Stimulated activated CD8-positive, alpha-beta memory T cell treated with anti-CD3 and anti-CD28 coated beads, Interleukin-15, amount 100 ng/mL, for 4 hours (primary cell): ENCODE results near the gene PPIF.

ENCODE experiments used
- DNase-seq, 2 donors: peaks; one replicate each; pipeline ENCODE4 v3.0.0-alpha.2; 2020; ENCODE audit warnings: low read depth in 2 of 2

PPIF gene

DNA sequence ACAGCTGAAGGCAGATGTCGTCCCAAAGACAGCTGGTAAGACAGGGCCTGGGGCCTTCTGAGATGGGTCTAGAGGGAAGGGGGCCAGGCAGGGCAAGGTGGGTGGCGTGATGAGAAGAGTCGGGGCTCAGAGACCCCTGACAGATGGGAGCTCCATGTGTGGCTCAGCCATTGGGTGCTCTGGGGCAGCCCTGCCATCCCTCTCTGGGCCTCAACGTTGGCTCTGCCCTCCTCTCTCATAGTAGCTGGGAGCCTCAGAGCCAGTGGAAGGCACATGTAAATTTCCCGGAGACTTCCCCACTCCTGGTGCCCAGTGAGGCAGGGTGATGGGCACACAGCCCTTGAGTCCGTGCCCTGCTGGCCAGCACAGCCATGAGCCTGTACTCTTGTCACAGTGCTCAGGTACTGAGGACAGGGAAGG lies 1.8 kb downstream of the PPIF start:
- DNase-seq: no peak

DNA sequence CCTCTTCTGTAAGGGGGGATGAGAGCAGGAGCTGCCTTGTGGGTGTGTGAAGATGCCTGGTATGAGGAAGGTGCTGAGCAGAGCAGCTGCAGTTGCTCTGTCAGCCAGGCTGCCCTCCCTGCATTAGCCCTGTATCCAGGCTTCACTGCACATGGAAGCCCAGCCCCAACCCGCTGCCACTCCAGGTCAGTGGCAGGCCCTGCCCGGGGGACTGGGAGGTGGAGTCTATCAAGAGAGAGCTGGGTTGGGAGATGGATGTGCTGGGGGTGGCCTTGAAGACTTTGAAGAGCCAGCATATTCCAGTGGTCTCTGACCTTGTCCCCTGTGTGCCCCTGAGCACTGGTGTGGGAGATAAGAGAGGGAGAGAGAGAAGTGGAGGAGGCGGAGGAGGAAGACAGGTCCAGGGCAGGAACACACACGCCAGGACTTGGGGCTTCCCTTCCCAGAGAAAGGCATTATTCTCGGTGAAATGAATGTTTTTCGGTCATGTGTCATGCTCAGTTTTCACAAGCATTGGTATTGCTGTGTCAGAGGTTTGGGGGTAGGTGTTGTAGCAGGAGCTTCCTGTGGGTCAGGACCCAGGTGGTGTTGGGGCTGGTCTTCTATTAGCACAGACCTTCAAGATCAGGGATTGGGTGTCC lies 2.6 kb downstream of the PPIF start:
- no peak for DNase-seq

DNA sequence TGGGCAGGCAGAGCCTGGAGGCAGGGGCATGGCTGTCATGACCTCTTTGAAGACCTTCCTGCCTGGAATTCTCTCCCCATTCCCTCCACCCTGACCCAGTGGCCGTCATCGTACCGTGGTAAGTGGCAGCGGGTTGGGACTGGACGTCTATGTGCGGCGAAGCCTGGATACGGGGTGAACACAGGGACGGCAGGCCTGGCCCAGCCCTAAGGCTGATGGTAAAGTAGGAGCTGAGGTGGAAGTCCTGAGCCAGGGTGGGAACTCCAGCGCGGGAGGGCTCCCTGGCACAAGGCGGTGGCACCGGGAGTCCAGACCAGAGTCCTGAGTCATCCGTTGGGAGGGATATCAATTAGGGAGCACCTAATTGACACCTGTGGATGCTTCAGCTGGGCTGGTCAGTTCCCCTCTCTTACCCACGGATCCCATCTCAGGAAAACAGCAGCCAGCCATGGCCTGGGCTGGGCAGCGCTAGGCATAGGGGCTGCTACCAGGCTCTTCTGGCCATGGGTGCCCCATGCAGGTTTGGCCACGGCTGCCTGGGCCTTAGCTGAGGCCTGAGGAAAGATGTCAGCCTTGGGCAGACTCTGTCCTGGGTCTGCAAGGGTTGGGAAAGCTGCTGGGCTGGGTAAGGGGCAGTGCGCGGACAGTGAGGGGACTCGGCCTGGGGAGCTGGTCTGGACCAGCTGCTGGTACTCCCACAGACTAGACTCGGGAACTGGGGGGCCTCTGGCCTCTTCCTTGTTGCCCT lies 3.3 kb downstream of the PPIF start:
- DNase-seq: no peak

DNA sequence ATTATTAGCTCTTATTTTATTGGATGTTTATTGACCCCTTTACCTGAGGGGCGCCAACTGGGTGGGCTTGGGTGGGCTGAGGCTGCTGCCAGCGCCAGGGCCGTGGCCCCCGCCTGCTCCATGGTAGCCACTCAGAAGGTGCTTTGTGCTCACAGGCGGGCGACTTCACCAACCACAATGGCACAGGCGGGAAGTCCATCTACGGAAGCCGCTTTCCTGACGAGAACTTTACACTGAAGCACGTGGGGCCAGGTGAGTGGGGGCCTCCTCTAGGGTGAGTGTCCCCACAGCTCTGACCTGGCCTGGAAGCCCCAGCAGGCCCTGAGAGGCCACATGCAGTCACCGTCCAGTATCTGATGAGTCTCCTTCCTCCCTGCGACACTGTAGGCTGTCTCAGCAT lies 4.1 kb downstream of the PPIF start:
- DNase-seq: no peak

DNA sequence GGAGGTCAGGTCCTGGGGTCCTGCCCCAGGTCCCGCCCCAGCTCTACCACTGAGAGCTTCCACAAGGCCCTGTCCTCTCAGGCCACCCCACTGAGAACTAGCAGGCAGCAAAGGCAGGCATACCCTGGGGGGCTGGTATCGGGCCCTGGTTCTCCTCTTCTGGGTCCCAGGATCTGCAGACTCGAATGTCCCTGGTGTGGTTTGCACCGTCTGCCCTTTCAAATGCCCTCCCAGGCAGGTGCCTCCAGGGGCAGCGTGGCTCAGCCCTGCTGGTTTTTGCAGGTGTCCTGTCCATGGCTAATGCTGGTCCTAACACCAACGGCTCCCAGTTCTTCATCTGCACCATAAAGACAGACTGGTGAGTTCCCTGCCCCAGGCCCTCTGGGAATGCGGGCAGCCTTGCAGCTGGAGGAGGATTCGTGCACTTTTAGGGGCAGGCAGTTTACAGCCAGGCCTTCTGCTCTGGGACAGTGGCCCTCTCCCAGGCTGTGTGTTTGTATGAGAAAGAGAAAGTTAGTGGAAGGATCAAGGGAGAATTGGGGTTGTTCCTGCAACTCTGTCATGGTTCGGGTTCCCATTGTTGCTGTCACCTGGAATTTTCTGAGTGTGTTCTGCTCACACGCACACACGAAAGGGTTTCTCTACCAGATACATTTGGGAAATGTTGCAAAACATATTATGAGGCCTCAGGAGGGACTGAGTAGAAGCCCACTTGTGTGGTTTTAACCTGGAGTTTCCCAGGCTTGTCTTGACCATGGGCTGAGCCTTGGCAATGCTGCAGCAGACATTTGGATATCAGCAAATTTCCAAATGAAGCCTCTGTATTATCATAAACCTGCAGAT lies 5.0 kb downstream of the PPIF start:
- no peak for DNase-seq

DNA sequence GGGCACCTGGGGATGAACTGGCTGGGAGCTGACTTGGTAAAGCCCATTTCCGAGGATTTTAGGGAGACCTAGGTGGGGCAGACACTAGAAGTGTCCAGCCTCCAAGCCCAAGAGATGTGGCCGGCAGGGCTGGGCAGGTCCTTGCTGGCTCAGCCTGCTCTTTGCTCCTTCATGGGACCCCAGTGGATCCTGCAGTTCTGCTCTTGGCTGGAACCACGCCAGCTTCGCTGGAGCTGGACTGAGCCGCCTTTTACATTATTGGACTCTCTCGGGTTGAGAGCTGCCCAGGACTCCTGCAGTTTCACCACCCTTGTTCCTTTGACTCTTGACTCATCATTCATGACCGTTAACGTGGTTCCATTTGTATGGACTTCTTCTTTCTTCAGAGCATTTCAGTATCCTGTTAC lies 5.7 kb downstream of the PPIF start:
- DNase-seq: no peak

DNA sequence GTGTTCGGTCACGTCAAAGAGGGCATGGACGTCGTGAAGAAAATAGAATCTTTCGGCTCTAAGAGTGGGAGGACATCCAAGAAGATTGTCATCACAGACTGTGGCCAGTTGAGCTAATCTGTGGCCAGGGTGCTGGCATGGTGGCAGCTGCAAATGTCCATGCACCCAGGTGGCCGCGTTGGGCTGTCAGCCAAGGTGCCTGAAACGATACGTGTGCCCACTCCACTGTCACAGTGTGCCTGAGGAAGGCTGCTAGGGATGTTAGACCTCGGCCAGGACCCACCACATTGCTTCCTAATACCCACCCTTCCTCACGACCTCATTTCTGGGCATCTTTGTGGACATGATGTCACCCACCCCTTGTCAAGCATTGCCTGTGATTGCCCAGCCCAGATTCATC lies 6.5 kb downstream of the PPIF start:
- DNase-seq: no peak

DNA sequence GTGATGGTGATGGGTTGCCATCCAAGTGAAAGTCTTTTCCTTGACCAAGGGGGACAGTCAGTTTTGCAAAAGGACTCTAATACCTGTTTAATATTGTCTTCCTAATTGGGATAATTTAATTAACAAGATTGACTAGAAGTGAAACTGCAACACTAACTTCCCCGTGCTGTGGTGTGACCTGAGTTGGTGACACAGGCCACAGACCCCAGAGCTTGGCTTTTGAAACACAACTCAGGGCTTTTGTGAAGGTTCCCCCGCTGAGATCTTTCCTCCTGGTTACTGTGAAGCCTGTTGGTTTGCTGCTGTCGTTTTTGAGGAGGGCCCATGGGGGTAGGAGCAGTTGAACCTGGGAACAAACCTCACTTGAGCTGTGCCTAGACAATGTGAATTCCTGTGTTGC lies 6.9 kb downstream of the PPIF start:
- DNase-seq: no peak

DNA sequence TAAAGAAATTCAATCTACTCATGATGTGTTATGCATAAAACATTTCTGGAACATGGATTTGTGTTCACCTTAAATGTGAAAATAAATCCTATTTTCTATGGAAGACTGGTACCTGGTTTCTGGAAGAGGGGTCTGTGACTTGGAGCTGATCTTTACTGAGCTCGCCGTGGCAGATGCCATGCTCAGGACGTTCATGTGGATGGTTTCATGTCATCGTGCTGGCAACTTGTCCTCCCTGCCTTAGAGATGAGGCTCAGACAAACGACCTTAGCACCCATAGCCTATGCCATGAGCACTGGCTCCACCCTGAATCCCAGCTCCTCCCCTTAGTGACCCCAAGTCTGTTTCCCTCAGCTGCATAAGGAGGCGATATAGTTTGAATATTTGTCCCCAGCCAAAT lies 7.3 kb downstream of the PPIF start:
- no peak for DNase-seq

DNA sequence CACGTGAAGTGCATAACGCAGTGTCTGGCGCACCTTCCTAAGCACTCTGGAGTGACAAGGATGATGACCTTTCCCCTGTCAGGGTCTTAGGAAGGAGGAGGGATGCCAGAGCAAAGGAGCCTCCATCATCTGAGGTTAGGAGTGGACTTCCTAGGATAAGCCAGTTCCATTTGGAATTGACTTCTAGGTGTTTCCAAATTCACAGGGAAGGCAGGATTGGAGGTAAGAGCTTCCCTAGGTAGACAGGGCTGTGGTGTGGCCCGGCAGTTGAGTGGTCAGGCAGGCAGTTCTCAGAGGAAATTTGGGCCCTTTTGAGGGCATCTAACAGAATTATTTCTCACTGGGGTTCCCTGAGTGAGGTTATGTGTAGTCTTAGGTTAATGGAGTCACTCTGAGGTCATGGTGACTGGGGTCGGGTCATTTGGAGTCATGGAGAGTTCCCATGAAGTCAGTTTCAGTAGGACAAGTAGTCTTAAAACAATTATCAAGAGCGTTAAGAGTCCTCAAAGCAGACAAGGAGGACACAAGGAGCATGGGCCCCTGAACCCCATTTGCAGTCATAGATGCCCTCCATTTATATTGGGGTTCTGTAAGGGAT lies 8.2 kb downstream of the PPIF start:
- DNase-seq: no peak

DNA sequence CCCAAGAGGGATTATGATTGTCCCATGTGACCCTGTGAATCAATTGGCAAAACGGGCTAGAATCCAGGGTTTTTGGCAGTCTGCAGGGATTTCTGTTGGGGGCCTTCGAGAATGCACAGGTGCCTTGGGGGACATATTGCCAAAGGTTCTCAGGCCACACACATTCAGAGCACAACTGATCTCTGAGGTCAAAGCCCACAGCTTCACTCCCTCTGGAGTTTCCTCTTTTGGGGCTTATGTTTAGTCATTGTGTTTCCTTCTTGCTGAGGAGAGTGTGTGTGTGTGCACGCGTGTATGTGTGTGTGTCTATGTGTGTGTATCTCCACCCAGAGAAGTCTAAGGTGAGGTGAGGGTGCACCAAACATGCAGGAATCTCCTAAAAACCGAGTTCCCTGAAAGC lies 8.8 kb downstream of the PPIF start:
- DNase-seq: no peak

DNA sequence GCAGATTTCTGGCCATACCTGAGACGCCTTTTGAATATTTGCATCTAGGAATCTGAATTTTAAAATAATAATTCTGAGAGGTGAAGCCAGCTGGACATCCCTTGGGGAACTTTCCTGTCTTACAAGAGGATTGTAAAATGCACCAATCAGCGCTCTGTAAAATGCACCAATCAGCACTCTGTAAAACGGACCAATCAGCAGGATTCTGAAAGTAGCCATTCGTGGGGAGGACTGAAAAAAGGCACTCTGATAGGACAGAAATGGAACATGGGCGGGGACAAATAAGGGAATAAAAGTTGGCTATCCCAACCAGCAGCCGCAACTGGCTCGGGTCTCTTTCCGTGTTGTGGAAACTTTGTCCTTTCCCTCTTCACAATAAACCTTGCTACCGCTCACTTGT lies 9.9 kb downstream of the PPIF start:
- DNase-seq: no peak

DNA sequence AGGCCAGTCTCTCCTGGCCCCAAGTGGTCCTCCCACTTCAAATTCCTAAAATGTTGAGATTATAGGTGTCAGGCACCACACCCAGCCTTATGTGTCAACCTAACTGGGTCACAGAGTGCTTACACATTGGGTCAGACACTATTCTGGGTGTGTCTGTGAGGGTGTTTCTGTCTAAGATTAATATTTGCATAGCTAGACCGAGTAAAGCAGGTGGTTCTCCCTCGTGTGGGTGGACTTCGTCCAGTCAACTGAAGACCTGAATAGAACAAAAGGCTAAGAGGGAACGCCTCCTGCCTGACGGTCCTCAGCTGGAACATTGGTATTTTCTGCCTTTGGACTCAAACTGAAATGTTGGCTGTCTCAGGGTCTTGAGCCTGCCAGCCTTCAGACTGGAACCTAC lies 11.5 kb downstream of the PPIF start:
- no peak for DNase-seq

DNA sequence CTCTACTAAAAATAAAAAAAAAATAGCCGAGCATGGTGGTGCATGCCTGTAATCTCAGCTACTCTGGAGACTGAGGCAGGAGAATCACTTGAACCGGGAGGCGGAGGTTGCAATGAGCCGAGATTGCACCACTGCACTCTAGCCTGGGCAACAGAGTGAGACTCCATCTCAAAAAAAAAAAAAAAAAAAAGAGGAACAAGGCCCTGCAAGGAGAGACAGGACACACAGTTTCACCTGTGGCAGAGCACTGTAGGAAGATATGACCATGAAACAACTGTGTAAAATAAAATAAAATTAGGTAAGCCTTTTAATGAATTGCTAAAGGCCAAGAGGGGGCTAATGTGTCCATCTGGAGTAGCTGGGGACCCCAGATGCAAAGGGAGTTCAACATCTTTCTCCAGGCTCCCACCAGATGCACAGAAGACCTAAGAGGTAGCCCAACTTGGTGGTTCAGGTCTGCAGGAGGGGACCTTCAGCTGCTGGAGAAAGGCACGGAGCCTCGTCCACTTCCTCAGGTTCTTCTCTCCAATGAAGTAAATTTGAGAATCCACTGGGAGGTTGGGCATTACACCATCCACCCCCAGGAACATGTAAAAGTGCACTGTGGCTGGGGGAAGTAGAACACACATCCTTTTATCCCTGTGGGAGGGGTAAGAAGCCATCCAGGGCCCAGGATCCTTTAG lies 12.7 kb downstream of the PPIF start:
- no peak for DNase-seq

DNA sequence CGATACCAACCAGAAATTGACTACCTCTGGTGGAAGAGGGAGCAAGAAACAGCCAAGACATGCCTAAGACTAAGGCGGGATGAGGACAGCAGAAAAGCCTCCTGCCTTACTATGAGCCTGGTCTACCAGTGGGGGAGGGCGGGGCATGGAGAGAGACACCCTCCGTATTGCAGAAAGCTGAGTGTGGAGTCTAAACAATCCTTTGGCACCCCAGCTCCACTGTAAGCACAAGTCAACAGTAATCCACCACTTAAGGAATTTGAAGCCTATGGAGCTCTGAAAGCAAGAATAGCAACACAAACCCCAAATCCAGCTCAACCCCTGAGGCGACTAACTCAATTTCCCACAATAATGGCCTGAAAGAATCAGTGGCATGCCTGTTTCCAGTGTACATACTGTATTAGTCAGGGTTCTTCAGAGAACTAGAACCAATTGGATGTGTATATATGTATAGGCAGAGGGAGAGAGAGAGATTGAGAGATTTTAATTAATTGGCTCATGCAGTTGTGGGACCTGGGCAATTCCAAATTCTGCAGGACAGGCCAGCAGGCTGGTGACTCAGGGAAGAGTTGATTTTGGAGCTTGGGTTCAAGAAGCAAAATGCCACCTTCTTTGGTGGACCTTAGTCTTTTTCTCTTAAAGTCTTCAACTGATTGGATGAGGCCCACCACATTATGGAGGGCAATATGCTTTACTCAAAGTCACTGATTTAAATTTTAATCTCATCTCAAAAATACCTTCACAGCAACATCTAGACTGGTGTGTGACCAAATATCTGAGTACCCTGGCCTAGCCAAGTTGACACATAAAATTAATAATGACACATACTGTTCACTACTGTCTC lies 13.5 kb downstream of the PPIF start:
- DNase-seq: no peak

DNA sequence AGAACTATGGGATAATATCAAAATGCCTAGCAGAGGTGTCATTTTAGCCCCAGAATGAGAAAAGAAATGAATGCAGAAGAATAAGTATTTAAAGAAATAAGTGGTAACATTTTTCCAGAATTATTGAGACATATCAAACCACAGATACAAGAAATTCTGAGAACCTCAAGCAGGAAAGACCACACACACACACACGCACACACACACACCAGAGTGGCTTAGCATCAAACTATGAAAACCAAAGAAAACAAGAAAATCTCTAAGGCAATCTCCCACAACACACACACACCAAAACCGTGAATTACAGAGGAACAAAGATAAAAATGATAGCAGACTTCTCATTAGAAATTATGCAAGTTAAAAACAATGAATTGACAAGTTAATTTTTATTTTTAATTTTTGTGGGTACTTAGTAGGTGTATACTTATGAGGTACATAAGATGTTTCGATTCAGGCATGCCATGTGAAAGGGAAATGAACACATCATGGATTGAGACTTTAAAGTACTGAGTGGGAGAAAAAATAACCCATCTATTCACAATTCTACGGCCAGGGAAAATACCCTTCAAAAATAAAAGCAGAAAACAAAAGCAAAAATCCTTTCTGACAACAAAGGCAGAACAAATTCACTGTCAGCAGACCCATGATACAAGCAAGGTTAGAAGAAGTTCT lies 14.6 kb downstream of the PPIF start:
- no peak for DNase-seq

DNA sequence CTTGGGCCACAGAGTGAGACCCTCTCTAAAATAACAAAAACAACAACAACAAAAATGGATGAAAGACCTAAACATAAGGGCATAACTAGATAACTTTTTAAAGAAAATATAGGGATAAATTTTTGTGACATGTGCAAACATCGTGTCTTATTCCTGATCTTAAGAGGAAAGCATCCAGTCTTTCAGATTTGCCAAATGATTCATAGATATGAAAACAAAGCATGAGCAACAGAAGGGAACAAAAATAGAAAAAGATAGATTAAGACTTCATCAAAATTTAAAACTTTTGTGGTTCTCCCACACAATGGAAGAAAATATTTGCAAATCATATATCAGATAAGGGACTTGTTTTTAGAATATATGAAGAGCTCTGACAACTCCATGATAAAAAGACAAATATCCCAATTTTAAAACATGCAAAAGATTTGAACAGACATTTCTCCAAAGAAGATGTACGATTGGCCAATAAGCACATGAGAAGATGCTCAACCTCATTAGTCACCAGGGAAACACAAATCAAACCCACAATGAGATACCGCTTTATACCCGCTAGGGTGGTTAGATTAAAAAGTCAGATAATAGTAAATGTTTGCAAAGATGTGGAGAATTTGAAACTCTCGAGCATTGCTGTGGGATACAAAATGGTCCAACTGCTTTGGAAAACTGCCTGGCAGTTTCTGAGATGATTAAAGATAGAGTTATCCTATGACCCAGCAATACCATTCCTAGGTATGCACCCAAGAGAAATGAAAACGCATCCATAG lies 20.3 kb downstream of the PPIF start:
- DNase-seq: no peak

DNA sequence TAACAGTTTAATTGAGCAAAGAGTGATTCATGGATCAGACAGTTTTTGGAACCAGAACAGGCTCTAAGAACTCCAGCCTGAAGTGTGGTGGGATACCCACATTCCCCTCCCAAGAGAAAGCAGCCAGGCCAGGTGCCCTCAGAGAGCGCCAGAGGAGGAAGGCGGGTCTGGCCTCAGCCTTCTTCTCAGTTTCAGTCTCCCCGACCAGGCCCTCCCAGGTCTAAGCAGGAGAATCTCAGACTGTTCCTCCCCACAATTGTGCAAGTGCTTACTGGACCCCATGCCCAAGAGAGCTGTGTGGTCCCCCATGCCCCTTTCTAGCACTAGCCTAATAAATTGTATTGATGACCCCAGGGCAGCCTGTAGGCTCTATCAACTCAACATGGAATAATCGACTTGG lies 25.6 kb downstream of the PPIF start:
- no peak for DNase-seq

DNA sequence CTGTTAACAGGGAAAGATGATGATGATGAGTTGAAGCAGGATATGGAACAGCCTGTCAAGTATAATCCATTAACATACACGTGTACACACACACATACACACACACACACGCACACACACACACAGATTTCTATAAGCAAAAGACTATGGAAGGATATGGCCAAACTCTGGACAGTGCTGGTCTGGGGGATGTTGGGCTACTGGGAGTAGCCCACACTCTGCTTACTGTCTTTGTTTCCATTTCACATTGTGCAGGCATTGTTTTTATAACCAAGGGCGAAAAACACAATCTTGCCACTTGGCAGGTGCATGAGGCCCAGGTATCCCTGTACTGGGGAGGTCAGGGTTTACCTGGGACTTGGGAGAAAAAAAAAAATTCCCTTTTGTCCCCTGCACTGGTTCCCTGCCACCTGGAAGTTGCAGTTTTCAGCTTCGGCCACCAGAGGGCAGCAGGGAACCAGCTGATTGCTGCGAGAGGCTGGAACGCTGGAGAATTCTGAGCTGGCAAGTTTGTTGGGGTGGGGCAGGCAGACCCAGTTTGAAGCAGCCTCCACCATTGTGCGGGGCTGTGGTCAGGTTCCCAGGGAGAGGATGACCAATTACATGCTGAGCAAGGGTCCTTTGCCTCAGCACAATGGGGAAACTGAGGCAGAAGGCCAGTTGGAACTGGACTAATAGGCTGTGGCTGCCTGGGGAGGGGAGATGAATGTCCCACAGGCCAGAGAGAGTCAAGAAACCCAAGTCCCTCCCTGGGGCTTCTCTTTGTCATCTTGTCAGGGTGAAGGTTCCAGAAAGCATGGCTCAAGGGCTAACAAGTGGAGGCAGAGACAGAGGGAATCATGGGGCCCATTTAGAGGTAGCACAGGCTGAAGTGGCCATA lies 27.3 kb downstream of the PPIF start:
- peak; percentile 36 to 57 for DNase-seq
